Cardiac fibroblast (primary cell): ENCODE results near the gene ARV1.

ENCODE experiments used
- DNase-seq, 2 donors: peaks; one replicate each; pipeline versions ENCODE4 v3.0.0 to v3.0.0-alpha.2; 2010; ENCODE audit warnings: low read depth in 2 of 2
- H3K4me3 ChIP-seq, 2 donors: replicated peaks in 1 of 2; 1 replicate in 1 of 2; 2 replicates in 1 of 2; pipeline ENCODE4 v1.5.1; 2011; ENCODE audit warnings: low read depth in 2 of 2, low read length in 2 of 2, mild to moderate bottlenecking in 2 of 2, moderate library complexity in 1 of 2
- CTCF ChIP-seq: IDR thresholded peaks from one replicate; pipeline ENCODE4 v1.5.1; 2011; ENCODE audit warnings: low read depth, mild to moderate bottlenecking, low read length, inconsistent platforms

Gene ARV1

DNA sequence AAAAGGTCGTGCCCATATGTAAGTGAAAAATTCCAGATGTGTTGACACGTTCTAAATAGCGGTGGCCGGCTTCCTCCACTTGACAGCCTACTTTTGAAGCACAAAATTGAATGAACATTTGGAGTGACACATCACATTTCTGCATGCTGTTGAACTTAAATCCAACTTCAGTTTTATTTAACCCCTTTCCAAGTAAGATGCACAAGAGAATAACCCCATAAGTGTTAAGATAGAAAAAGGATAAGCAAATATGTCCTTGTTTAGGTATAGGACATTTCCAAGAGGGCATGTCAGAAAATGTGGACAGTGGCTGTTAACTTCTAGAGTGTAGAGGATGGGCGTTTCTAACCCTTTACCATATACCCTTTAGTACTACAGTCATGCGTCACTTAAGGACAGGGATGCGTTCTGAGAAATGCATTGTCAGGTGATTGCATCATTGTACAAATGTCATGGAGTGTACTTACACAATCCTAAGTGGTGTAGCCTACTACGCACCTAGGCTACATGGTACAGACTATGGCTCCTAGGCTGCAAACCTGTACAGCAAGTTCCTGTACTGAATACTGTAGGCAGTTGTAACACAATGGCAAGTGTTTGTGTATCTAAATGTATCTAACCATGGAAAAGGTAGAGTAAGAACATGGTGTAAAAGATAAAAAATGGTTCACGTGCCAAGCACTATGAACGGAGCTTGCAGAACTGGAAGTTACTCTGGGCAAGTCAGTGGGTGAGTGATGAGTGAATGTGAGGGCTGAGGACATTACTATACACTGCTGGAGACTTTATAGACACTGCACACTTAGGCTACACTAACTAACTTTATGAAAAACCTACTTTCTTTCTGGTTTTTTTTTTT, 70.5 kb downstream of the ARV1 start:
- DNase-seq, result no peak
- TF ChIP-seq CTCF, result no peak
- H3K4me3 ChIP-seq, result no peak overlapping the region
